Stimulated activated CD8-positive, alpha-beta memory T cell treated with anti-CD3 and anti-CD28 coated beads, Interleukin-15, amount 100 ng/mL, for 24 hours (primary cell): Measurements from ENCODE around the gene NHERF1.

ENCODE experiments used
- DNase-seq: peaks from one replicate; pipeline ENCODE4 v3.0.0-alpha.2; 2020; ENCODE audit warnings: low read depth

The NHERF1 gene

GRCh38 chr17:74768069-74768762 is 19.8 kb downstream of the NHERF1 start:
- DNase-seq = no peak

GRCh38 chr17:74768763-74769114 is 20.3 kb downstream of the NHERF1 start:
- DNase-seq = no peak

GRCh38 chr17:74769266-74769855 is 20.9 kb downstream of the NHERF1 start:
- no peak for DNase-seq

GRCh38 chr17:74769856-74770497 is 21.5 kb downstream of the NHERF1 start:
- no peak for DNase-seq

- peak; percentile 40 for DNase-seq
Observed at GRCh38 chr17:74770498-74771318, 22.3 kb downstream of the NHERF1 start.

- no peak for DNase-seq
Observed at GRCh38 chr17:74771319-74771914, 23.0 kb downstream of the NHERF1 start.

GRCh38 chr17:74772053-74772452 is 23.6 kb downstream of the NHERF1 start:
- no peak for DNase-seq

GRCh38 chr17:74773414-74773813 is 25.0 kb downstream of the NHERF1 start:
- no peak for DNase-seq

- DNase-seq = no peak
Observed at GRCh38 chr17:74773871-74774286, 25.5 kb downstream of the NHERF1 start.

- DNase-seq = no peak
Observed at GRCh38 chr17:74775409-74776043, 27.1 kb downstream of the NHERF1 start.

GRCh38 chr17:74776044-74776962 is 27.9 kb downstream of the NHERF1 start, which contains the start of gene NAT9:
Gene NAT9, minus strand, starts transcription at chr17:74776345. Its CDS starts 647 bp downstream, at chr17:74775698.
- peak; percentile 100 for DNase-seq

GRCh38 chr17:74776990-74777389 is 28.6 kb downstream of the NHERF1 start:
- no peak for DNase-seq

GRCh38 chr17:74777901-74778515 is 29.6 kb downstream of the NHERF1 start:
- DNase-seq = no peak

- no peak for DNase-seq
Observed at GRCh38 chr17:74778960-74779359, 30.5 kb downstream of the NHERF1 start.

- DNase-seq = no peak
Observed at GRCh38 chr17:74779501-74779900, 31.1 kb downstream of the NHERF1 start.

- DNase-seq = no peak
Observed at GRCh38 chr17:74779948-74780400, 31.5 kb downstream of the NHERF1 start.

- no peak for DNase-seq
Observed at GRCh38 chr17:74780443-74781238, 32.2 kb downstream of the NHERF1 start.

GRCh38 chr17:74782571-74782970 is 34.1 kb downstream of the NHERF1 start:
- no peak for DNase-seq
